AG09309 (cell line): ENCODE data around the gene SDF2.

ENCODE experiments used
- DNase-seq: peaks from one replicate; pipeline ENCODE4 v3.0.0-alpha.2; 2010; ENCODE audit warnings: low read depth
- H3K4me3 ChIP-seq: 2 replicates; pipeline ENCODE4 v1.5.1; 2011; ENCODE audit warnings: mild to moderate bottlenecking, low read depth, low read length, moderate library complexity; ENCODE audit not compliant: control insufficient read depth
- TF ChIP-seq, protein P1 (sequence below): IDR thresholded peaks from 2 replicates; pipeline ENCODE4 v1.5.1; 2011; ENCODE audit warnings: mild to moderate bottlenecking, low read depth, low read length, inconsistent platforms; ENCODE audit not compliant: insufficient read depth, control insufficient read depth; ENCODE audit errors: missing control alignments

The SDF2 gene

DNA sequence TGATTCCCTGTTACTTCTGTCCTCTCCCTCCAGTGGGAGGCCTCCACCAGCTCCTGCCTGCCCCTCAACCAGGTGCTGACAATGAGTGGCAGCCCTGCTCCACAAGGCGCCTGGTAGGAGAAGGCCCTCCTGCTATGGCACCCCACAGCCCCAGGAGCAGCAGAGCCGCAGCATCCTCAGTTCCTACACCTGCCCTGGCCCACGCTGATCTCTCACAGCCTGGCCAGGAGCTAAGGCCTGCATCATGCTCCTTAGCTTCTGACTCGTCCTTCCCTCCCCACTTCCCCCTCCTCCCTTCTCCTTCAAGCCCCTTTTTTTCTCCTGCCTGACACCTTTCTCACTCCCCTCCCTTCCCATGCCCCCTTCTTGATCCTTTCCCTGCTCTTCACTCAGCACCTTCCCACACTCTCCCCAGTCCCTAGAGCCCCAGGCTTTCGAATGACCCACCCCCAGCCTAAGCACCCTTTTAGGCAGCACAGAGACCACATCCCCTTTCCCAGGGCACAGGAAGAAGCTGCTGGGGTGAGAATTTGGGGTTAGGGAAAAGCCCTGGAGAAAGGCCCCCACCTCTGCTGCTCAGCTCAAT is 43.5 kb upstream of the SDF2 start:
- TF ChIP-seq, protein P1, sequence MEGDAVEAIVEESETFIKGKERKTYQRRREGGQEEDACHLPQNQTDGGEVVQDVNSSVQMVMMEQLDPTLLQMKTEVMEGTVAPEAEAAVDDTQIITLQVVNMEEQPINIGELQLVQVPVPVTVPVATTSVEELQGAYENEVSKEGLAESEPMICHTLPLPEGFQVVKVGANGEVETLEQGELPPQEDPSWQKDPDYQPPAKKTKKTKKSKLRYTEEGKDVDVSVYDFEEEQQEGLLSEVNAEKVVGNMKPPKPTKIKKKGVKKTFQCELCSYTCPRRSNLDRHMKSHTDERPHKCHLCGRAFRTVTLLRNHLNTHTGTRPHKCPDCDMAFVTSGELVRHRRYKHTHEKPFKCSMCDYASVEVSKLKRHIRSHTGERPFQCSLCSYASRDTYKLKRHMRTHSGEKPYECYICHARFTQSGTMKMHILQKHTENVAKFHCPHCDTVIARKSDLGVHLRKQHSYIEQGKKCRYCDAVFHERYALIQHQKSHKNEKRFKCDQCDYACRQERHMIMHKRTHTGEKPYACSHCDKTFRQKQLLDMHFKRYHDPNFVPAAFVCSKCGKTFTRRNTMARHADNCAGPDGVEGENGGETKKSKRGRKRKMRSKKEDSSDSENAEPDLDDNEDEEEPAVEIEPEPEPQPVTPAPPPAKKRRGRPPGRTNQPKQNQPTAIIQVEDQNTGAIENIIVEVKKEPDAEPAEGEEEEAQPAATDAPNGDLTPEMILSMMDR, result no peak
- no peak overlapping the region for H3K4me3 ChIP-seq
- no peak for DNase-seq

DNA sequence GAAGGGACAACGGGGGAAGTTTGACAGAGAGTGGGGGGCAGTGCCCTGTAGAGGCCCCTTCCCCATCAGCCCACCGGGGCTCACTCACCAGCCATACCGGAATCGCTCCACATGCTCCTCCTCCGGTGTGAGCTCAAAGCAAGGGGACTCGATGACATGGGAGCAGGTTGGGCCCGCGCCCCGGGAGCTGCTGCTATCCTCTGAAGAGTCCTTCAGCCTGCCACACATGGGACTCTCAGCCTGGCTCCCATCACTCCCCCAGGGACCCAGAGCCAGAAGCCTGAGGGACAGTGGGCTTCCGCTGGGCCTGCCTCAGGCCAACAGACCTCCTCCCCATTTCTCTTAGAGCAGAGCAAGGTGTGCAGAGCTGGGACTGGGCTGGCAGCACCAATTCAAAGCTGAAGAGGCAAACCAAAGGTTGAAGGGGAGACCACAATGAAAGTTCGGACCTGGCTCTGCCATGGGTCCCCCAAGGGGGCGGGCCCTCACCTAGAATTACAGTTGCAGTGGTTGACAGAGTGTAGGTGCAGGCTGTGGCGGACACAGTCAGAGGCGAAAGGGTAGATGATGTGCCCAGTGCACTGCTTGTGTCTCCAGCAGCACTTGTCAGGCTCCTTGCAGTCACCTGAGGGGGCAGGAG is 42.6 kb upstream of the SDF2 start:
- no peak for DNase-seq
- no peak overlapping the region for H3K4me3 ChIP-seq
- TF ChIP-seq, protein P1, result no peak

DNA sequence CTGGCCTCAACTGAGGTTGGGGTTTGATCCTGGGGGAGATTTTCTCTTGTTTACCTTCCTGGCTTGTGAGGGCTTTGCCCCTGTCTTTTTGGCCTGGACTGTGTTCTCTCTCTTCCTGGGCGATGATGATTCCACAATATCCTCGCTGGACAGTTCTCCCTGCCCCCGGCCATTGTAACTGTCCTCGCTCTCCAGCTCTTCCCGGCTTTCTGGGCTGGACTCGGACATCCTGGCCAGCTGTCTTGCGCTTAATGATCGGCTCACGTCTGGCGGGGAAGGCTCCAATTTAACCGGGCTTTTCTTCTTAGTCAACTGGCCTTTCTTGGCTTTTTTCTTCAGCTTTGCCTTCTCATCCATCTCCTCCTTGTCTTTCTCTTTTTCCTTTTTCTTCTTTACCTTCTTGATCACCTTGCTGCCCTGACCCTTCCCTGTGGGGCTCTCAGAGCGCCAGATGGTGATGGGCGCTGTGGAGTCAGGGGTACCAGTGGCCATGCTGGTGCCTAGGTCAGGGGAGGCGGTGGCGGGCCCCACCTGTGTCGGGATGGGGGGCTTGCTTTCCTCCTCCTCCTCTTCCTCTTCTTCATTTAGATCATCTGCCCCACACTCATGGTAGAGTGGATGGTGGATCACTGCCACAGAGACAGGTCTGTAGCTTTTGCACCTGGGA is 42.0 kb upstream of the SDF2 start:
- TF ChIP-seq, protein P1, result no peak
- no peak overlapping the region for H3K4me3 ChIP-seq
- no peak for DNase-seq

DNA sequence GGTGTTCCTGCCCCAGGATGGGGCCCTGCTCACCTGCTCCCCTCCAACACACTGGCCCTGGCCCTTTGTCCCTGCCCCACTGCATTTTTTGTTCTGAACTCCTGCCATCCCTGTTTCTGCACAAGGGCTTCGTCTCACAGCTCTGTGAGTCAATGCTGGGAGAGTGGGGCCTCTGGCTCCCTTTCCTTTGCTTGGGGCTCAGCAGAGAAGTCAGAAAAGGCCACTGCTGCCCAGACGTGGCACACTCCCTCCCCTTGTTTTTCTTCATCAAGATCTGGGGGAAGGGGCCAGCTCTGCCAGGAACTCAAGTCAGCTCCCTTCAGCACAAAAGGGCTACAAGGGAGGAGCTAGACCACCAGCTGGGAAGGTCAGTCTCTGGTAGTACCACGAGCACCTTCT is 41.0 kb upstream of the SDF2 start:
- H3K4me3 ChIP-seq, result no peak overlapping the region
- no peak for DNase-seq
- TF ChIP-seq, protein P1, result no peak

DNA sequence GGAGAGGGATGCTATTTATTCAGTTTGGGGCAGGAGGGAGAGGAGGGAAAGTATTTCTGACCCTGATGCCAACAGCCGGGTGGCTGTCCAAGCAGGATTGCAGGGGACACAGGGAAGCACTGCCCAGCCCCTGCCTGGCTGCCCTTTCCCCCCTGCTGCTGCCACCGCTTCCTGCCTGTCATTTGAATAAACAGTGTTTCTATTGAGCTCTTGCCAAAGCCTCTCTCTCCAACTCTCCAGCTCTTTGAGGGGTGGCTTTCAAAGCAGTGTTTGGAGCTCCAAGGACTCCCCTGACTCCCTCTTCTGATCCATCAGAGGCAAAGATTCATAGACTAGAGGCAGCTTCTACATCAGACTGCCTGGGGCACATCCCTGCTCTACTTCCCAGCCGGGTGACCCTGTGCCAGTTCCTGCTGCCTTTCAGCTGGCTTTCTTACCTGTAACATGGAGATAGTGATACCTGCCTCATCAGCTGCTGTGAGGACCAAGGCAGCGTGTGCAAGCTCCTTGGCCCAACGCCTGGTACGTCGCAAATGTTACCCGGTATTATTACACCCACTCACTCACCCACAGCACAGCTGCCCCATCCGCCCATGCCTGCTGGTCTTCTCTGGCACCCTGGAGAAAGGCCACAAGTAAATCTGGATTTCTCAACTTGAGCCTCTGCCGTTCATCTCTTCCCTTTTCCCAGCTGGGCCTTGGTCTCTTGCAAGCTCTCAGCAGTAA is 40.5 kb upstream of the SDF2 start:
- DNase-seq, result no peak

More for the DNA sequence above, 40.5 kb upstream of the SDF2 start:
- no peak overlapping the region for H3K4me3 ChIP-seq
- TF ChIP-seq, protein P1, result no peak
